Keratinocyte (primary cell): ENCODE data around the gene RELA.
"Not testable (repeated sequence)": the region's sequence is repeated elsewhere in the genome, so short reads cannot be mapped to it uniquely, and the experiment has no call there.

Experiments
- EZH2 ChIP-seq: IDR thresholded peaks from one replicate; pipeline ENCODE4 v1.6.1; 2012; ENCODE audit warnings: inconsistent platforms, mild to moderate bottlenecking, low read length, moderate library complexity
- TF ChIP-seq, protein P1 (sequence below), 3 experiments: IDR thresholded peaks in 1 of 3; conservative IDR thresholded peaks in 1 of 3; optimal IDR thresholded peaks in 1 of 3; 2 replicates in 2 of 3; 3 replicates in 1 of 3; pipeline versions ENCODE3 to v1.5.1; 2011; ENCODE audit warnings: low read length in 3 of 3, mild to moderate bottlenecking in 3 of 3, moderate library complexity in 2 of 3, control low read depth in 1 of 3, inconsistent platforms in 1 of 3; ENCODE audit not compliant: insufficient read depth in 2 of 3; ENCODE audit errors: extremely low read depth in 1 of 3

- TF ChIP-seq, protein P1, sequence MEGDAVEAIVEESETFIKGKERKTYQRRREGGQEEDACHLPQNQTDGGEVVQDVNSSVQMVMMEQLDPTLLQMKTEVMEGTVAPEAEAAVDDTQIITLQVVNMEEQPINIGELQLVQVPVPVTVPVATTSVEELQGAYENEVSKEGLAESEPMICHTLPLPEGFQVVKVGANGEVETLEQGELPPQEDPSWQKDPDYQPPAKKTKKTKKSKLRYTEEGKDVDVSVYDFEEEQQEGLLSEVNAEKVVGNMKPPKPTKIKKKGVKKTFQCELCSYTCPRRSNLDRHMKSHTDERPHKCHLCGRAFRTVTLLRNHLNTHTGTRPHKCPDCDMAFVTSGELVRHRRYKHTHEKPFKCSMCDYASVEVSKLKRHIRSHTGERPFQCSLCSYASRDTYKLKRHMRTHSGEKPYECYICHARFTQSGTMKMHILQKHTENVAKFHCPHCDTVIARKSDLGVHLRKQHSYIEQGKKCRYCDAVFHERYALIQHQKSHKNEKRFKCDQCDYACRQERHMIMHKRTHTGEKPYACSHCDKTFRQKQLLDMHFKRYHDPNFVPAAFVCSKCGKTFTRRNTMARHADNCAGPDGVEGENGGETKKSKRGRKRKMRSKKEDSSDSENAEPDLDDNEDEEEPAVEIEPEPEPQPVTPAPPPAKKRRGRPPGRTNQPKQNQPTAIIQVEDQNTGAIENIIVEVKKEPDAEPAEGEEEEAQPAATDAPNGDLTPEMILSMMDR (optimal IDR thresholded peaks at IDR 0.05 in 1 of 3, IDR thresholded peaks at IDR 0.05 in 1 of 3, conservative IDR thresholded peaks at IDR 0.05 in 1 of 3; ENCODE audit: extremely low read depth in 1 of 3, insufficient read depth in 2 of 3, low read length in 3 of 3): peak; percentile 10 to 50 (median 36)
- TF ChIP-seq EZH2: not testable (repeated sequence)
Observed at GRCh38 chr11:65706303-65706763, 43.6 kb upstream of the RELA start.
